Panc1 (cell line): ENCODE data around the gene SEMG2. TPM values are rescaled to one million over a fixed set of nuclear protein-coding genes. Genes with fewer than 3 reads are reported as not detected.

Experiments
- ATAC-seq: fragments of 200-7000 bp; cut with Tn5 transposase; 2 replicates; pipeline ENCODE4 v1.9.1; 2020; ENCODE audit warnings: mild to moderate bottlenecking, moderate library complexity
- BruUV-seq: library from RNA; stranded (reverse); fragments of 400-500 nt; replicated peaks from 2 replicates; lab custom pipeline; 2021; lab: Mats Ljungman, UMichigan
- CTCF ChIA-PET: fragments of 300-600 bp; sonication (Branson Sonifier 250); formaldehyde crosslinking; loops from one replicate; lab custom pipeline; 2022; ENCODE audit warnings: antibody characterized with exemption; lab: Charles Lee
- POLR2A ChIA-PET: fragments of 300-600 bp; sonication (Branson Sonifier 250); formaldehyde crosslinking; loops from one replicate; lab custom pipeline; 2022; ENCODE audit warnings: antibody characterized with exemption; lab: Charles Lee
- DNase-seq: peaks from one replicate; pipeline ENCODE4 v3.0.0-alpha.2; 2010; ENCODE audit warnings: low read depth, low spot score
- H3K27ac ChIP-seq: 2 replicates; pipeline ENCODE4 v1.5.1; 2011; ENCODE audit warnings: mild to moderate bottlenecking, low read length, inconsistent platforms
- H3K27me3 ChIP-seq: fragments of 200-500 bp; sonication (Bioruptor generic); 2 replicates; pipeline ENCODE4 v1.6.0; 2014; ENCODE audit warnings: low read length, inconsistent platforms; ENCODE audit not compliant: control insufficient read depth, insufficient read depth
- H3K36me3 ChIP-seq: fragments of 200-500 bp; sonication (Bioruptor generic); 2 replicates; pipeline ENCODE4 v1.5.1; 2014; ENCODE audit warnings: inconsistent platforms, mild to moderate bottlenecking, low read length, moderate library complexity; ENCODE audit not compliant: control insufficient read depth, insufficient read depth
- H3K4me1 ChIP-seq: 2 replicates; pipeline ENCODE4 v1.5.1; 2011; ENCODE audit warnings: inconsistent platforms, mild to moderate bottlenecking, low read length, moderate library complexity; ENCODE audit not compliant: control insufficient read depth, insufficient read depth
- H3K4me3 ChIP-seq, 2 experiments: 2 replicates each; pipeline ENCODE4 v1.5.1; 2011 to 2012; ENCODE audit warnings: low read depth in 2 of 2, low read length in 2 of 2, mild to moderate bottlenecking in 2 of 2, inconsistent platforms in 1 of 2, moderate library complexity in 1 of 2
- H3K9me3 ChIP-seq: fragments of 200-500 bp; sonication (Bioruptor generic); 2 replicates; pipeline ENCODE4 v1.5.1; 2014; ENCODE audit warnings: low read depth, mild to moderate bottlenecking, inconsistent platforms, low read length, moderate library complexity; ENCODE audit not compliant: control insufficient read depth, insufficient read depth
- POLR2AphosphoS5 ChIP-seq: IDR thresholded peaks from 2 replicates; pipeline ENCODE4 v1.6.1; 2012; ENCODE audit warnings: mild to moderate bottlenecking, low read depth, low read length, moderate library complexity
- SIN3A ChIP-seq: IDR thresholded peaks from 2 replicates; pipeline ENCODE4 v1.6.1; 2012; ENCODE audit warnings: low read depth, mild to moderate bottlenecking, low read length, moderate library complexity, borderline replicate concordance; ENCODE audit not compliant: insufficient read depth
- TCF7L2 ChIP-seq: IDR thresholded peaks from 2 replicates; pipeline ENCODE4 v1.6.1; 2011; ENCODE audit warnings: mild to moderate bottlenecking, low read depth, low read length, inconsistent platforms
- in situ Hi-C: cut with HindIII; loops from 2 replicates; pipeline ENCODE4 v1.10.0; 2016; ENCODE audit warnings: low sequenced_read_pairs, low pct_unique_long_range_greater_than_20kb
- intact Hi-C: fragments of 100-400 bp; cut with micrococcal nuclease; formaldehyde crosslinking; loops from one replicate; pipeline ENCODE4 v1.10.0; 2022; ENCODE audit not compliant: unreplicated experiment
- total RNA-seq: library from RNA; stranded (reverse); gene quantifications from one replicate; pipeline ENCODE4 v1.2.1, GENCODE V29; 2021; ENCODE audit not compliant: unreplicated experiment
- TF ChIP-seq, protein P1 (sequence below), 2 experiments: IDR thresholded peaks; 2 replicates each; pipeline ENCODE4 v1.6.1; 2011 to 2012; ENCODE audit warnings: low read depth in 2 of 2, control low read depth in 1 of 2, low read length in 1 of 2, mild to moderate bottlenecking in 1 of 2, moderate library complexity in 1 of 2; ENCODE audit not compliant: insufficient read depth in 1 of 2
- TF ChIP-seq, protein P2 (sequence below): fragments of 450-650 bp; IDR thresholded peaks from 2 replicates; pipeline ENCODE4 v1.5.1; 2017; ENCODE audit warnings: mild to moderate bottlenecking

Gene SEMG2
- total RNA-seq, 1 experiment from 2014 or later = not detected

DNA sequence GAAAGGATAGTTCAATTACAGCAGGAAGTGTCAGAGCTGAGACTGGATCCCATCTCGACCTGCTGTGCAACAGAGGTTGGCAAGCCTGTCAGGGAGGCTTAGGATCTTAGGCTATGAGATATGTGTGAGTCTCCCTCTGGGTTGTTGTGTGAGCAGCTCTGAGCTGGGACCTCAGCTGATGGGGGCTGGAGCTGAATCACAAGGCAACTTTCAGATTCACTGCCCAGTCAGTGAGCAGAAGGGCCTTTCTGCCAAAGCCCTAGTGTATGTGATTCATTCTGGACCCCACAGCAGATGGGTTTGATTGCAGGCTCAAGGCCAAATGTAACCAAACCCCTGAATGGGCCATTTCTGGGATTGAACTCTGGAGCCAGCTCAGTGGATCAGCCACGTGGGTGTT, 42.0 kb upstream of the SEMG2 start:
- CTCF ChIA-PET = no interaction called here
- intact Hi-C loops (no loop called here), in situ Hi-C loops (no loop called here)
- Histone ChIP-seq H3K36me3 (no peaks in the 10 kb centered on the region), H3K4me3 (no peak overlapping the region), H3K27ac (no peak overlapping the region), H3K9me3 (no peaks in the 10 kb centered on the region), H3K4me1 (no peaks in the 10 kb centered on the region), H3K27me3 (no peaks in the 10 kb centered on the region)
- ATAC-seq = no peak
- DNase-seq = no peak
- TF ChIP-seq, protein P1, sequence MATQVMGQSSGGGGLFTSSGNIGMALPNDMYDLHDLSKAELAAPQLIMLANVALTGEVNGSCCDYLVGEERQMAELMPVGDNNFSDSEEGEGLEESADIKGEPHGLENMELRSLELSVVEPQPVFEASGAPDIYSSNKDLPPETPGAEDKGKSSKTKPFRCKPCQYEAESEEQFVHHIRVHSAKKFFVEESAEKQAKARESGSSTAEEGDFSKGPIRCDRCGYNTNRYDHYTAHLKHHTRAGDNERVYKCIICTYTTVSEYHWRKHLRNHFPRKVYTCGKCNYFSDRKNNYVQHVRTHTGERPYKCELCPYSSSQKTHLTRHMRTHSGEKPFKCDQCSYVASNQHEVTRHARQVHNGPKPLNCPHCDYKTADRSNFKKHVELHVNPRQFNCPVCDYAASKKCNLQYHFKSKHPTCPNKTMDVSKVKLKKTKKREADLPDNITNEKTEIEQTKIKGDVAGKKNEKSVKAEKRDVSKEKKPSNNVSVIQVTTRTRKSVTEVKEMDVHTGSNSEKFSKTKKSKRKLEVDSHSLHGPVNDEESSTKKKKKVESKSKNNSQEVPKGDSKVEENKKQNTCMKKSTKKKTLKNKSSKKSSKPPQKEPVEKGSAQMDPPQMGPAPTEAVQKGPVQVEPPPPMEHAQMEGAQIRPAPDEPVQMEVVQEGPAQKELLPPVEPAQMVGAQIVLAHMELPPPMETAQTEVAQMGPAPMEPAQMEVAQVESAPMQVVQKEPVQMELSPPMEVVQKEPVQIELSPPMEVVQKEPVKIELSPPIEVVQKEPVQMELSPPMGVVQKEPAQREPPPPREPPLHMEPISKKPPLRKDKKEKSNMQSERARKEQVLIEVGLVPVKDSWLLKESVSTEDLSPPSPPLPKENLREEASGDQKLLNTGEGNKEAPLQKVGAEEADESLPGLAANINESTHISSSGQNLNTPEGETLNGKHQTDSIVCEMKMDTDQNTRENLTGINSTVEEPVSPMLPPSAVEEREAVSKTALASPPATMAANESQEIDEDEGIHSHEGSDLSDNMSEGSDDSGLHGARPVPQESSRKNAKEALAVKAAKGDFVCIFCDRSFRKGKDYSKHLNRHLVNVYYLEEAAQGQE (IDR thresholded peaks at IDR 0.05; ENCODE audit: insufficient read depth in 1 of 2, low read depth in 2 of 2, low read length in 1 of 2) = no peak
- TF ChIP-seq, protein P2, sequence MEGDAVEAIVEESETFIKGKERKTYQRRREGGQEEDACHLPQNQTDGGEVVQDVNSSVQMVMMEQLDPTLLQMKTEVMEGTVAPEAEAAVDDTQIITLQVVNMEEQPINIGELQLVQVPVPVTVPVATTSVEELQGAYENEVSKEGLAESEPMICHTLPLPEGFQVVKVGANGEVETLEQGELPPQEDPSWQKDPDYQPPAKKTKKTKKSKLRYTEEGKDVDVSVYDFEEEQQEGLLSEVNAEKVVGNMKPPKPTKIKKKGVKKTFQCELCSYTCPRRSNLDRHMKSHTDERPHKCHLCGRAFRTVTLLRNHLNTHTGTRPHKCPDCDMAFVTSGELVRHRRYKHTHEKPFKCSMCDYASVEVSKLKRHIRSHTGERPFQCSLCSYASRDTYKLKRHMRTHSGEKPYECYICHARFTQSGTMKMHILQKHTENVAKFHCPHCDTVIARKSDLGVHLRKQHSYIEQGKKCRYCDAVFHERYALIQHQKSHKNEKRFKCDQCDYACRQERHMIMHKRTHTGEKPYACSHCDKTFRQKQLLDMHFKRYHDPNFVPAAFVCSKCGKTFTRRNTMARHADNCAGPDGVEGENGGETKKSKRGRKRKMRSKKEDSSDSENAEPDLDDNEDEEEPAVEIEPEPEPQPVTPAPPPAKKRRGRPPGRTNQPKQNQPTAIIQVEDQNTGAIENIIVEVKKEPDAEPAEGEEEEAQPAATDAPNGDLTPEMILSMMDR = no peak
- no peak for TF ChIP-seq TCF7L2
- no peak for TF ChIP-seq SIN3A
- TF ChIP-seq POLR2AphosphoS5 = no peak
- POLR2A ChIA-PET = no interaction called here
- BruUV-seq = no TSS peak

DNA sequence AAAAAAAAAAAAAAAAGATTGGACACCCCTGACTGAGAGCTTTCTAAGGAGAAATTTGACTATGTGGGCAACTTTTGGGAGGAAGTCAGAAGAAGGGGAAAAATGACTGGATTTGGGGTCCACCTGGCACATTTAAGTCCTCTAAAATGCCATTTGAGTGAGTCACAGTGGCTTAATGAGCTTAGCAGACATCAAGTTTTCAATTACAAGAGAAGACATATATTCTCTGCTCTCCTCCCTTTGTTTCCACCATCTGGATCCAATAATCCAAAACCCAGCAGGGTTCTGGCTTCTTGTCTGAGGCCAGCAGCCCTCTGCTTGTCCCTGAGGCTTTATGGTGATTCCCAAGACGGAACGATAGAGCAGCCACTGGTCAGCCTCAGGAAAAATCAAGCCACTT, 39.5 kb upstream of the SEMG2 start:
- no peaks in the 10 kb centered on the region for H3K9me3 ChIP-seq
- in situ Hi-C loops = no loop called here
- H3K4me3 ChIP-seq = no peak overlapping the region
- H3K4me1 ChIP-seq = no peaks in the 10 kb centered on the region
- no peaks in the 10 kb centered on the region for H3K27me3 ChIP-seq
- ATAC-seq (no peak), DNase-seq (no peak)
- no peaks in the 10 kb centered on the region for H3K36me3 ChIP-seq
- intact Hi-C loops = no loop called here
- ChIA-PET CTCF (no interaction called here), POLR2A (no interaction called here)
- BruUV-seq = no TSS peak
- no peak for TF ChIP-seq TCF7L2
- TF ChIP-seq, protein P2 = no peak
- TF ChIP-seq, protein P1 (IDR thresholded peaks at IDR 0.05; ENCODE audit: insufficient read depth in 1 of 2, low read depth in 2 of 2, low read length in 1 of 2) = no peak
- no peak for TF ChIP-seq POLR2AphosphoS5
- no peak for TF ChIP-seq SIN3A
- H3K27ac ChIP-seq = no peak overlapping the region
